NCI-H2029 (cell line): Measurements from ENCODE around the gene TMPRSS7.
A peak's percentile ranks its signal among the peaks of the same experiment; 100 is the strongest.

ENCODE experiments used
- DNase-seq: peaks from one replicate; lab custom pipeline; 2025; lab: John Stamatoyannopoulos, UW

The TMPRSS7 gene

GRCh38 chr3:112072387-112073060 is 38.0 kb downstream of the TMPRSS7 start:
- DNase-seq: peak; percentile 81

- no peak for DNase-seq
Measured at GRCh38 chr3:112074006-112074405, 39.5 kb downstream of the TMPRSS7 start.

- DNase-seq: peak; percentile 19
Measured at GRCh38 chr3:112074616-112075497, 40.3 kb downstream of the TMPRSS7 start.

- no peak for DNase-seq
Measured at GRCh38 chr3:112078125-112079083, 43.9 kb downstream of the TMPRSS7 start.

- no peak for DNase-seq
Measured at GRCh38 chr3:112083239-112083638, 48.7 kb downstream of the TMPRSS7 start.

GRCh38 chr3:112084980-112085705 is 50.6 kb downstream of the TMPRSS7 start:
- no peak for DNase-seq

- DNase-seq: no peak
Measured at GRCh38 chr3:112085735-112086075, 51.2 kb downstream of the TMPRSS7 start.

- DNase-seq: peak; percentile 90
Measured at GRCh38 chr3:112086076-112086854, 51.7 kb downstream of the TMPRSS7 start, which contains the start of gene C3orf52. Gene C3orf52, plus strand, starts transcription at chr3:112086389. Its CDS starts 19 bp downstream, at chr3:112086408.

GRCh38 chr3:112086875-112087524 is 52.5 kb downstream of the TMPRSS7 start:
- DNase-seq: no peak

- DNase-seq: no peak
Measured at GRCh38 chr3:112087746-112088145, 53.2 kb downstream of the TMPRSS7 start.

- no peak for DNase-seq
Measured at GRCh38 chr3:112088944-112089343, 54.4 kb downstream of the TMPRSS7 start.

GRCh38 chr3:112089956-112090886 is 55.7 kb downstream of the TMPRSS7 start:
- DNase-seq: peak; percentile 75

GRCh38 chr3:112090887-112091586 is 56.5 kb downstream of the TMPRSS7 start:
- peak; percentile 75 for DNase-seq

- peak; percentile 68 for DNase-seq
Measured at GRCh38 chr3:112092496-112093179, 58.1 kb downstream of the TMPRSS7 start.

- DNase-seq: no peak
Measured at GRCh38 chr3:112093180-112093522, 58.6 kb downstream of the TMPRSS7 start.

- DNase-seq: no peak
Measured at GRCh38 chr3:112095731-112096130, 61.2 kb downstream of the TMPRSS7 start.

- no peak for DNase-seq
Measured at GRCh38 chr3:112096176-112096575, 61.6 kb downstream of the TMPRSS7 start.

GRCh38 chr3:112097378-112097777 is 62.8 kb downstream of the TMPRSS7 start:
- peak; percentile 96 for DNase-seq
